Tibial nerve (tissue), 4 donors: ENCODE results near the gene CEP128. TPM values are rescaled to one million over a fixed set of nuclear protein-coding genes. Genes with fewer than 3 reads are reported as not detected.

Experiments
- DNase-seq, 2 donors: peaks; one replicate each; pipeline ENCODE4 v3.0.0-alpha.2; 2019; ENCODE audit warnings: low spot score in 2 of 2
- H3K27ac ChIP-seq, 4 donors: fragments of 200-600 bp; sonication (generic) in 3 of 4; one replicate each; pipeline ENCODE4 v1.5.1; 2017 to 2019; ENCODE audit warnings: mild to moderate bottlenecking in 1 of 4
- H3K27me3 ChIP-seq, 2 donors: fragments of 200-600 bp; sonication (generic) in 1 of 2; one replicate each; pipeline versions ENCODE4 v1.5.1 to v1.6.0; 2017 to 2019
- H3K36me3 ChIP-seq, 3 donors: fragments of 200-600 bp; sonication (generic); one replicate each; pipeline ENCODE4 v1.5.1; 2018 to 2019
- H3K4me1 ChIP-seq, 4 donors: fragments of 200-600 bp; sonication (generic) in 3 of 4; one replicate each; pipeline ENCODE4 v1.5.1; 2017 to 2019
- H3K4me3 ChIP-seq, 4 donors: fragments of 200-600 bp; sonication (generic) in 3 of 4; one replicate each; pipeline ENCODE4 v1.5.1; 2017 to 2019; ENCODE audit warnings: mild to moderate bottlenecking in 1 of 4, moderate library complexity in 1 of 4
- H3K9me3 ChIP-seq, 4 donors: fragments of 200-600 bp; sonication (generic) in 3 of 4; one replicate each; pipeline ENCODE4 v1.5.1; 2017 to 2019
- EP300 ChIP-seq, 2 donors: sonication (generic); formaldehyde crosslinking; IDR thresholded peaks; one replicate each; pipeline ENCODE4 v1.6.1; 2017; ENCODE audit warnings: antibody characterized with exemption in 2 of 2, mild to moderate bottlenecking in 1 of 2
- POLR2A ChIP-seq, 2 donors: fragments of 450-650 bp; IDR thresholded peaks; one replicate each; pipeline ENCODE4 v1.6.1; 2017; ENCODE audit warnings: antibody characterized with exemption in 2 of 2, mild to moderate bottlenecking in 2 of 2, moderate library complexity in 2 of 2
- WGBS, 2 donors: methylation state at CpG; one replicate each; pipeline ENCODE4 v1.1.5; 2018; 5-methylcytosine and 5-hydroxymethylcytosine counted together
- total RNA-seq, 4 donors: library from RNA; depleted of rRNA; stranded (reverse); fragments of >200 nt; gene quantifications; one replicate each; pipeline ENCODE4 v1.1.0, GENCODE V29; 2016
- TF ChIP-seq, protein P1 (sequence below), 5 experiments: fragments of 200-600 bp in 3 of 5; fragments of 450-650 bp in 2 of 5; sonication (generic) in 3 of 5; IDR thresholded peaks; one replicate each; pipeline ENCODE4 v1.5.1; 2016 to 2019; ENCODE audit warnings: antibody characterized with exemption in 5 of 5, mild to moderate bottlenecking in 3 of 5, moderate library complexity in 2 of 5

Gene CEP128
- total RNA-seq, 4 donors from 2014 or later = 7.3 to 13.9 (median 12.5) TPM

GRCh38 chr14:80713076-80713850 lies 228.3 kb downstream of the CEP128 start:
- no peak for DNase-seq
- 67 to 68% methylated on average over 5 of the region's 5 CpGs for WGBS, 2 donors
- Histone ChIP-seq H3K4me1 (no peaks in the 10 kb centered on the region), H3K9me3 (no peaks in the 10 kb centered on the region), H3K27ac (no peak overlapping the region), H3K4me3 (no peak overlapping the region), H3K36me3 (no peaks in the 10 kb centered on the region), H3K27me3 (no peaks in the 10 kb centered on the region)
- TF ChIP-seq EP300 (IDR thresholded peaks at IDR 0.05) = no peak
- TF ChIP-seq, protein P1, sequence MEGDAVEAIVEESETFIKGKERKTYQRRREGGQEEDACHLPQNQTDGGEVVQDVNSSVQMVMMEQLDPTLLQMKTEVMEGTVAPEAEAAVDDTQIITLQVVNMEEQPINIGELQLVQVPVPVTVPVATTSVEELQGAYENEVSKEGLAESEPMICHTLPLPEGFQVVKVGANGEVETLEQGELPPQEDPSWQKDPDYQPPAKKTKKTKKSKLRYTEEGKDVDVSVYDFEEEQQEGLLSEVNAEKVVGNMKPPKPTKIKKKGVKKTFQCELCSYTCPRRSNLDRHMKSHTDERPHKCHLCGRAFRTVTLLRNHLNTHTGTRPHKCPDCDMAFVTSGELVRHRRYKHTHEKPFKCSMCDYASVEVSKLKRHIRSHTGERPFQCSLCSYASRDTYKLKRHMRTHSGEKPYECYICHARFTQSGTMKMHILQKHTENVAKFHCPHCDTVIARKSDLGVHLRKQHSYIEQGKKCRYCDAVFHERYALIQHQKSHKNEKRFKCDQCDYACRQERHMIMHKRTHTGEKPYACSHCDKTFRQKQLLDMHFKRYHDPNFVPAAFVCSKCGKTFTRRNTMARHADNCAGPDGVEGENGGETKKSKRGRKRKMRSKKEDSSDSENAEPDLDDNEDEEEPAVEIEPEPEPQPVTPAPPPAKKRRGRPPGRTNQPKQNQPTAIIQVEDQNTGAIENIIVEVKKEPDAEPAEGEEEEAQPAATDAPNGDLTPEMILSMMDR (IDR thresholded peaks at IDR 0.05) = no peak
- TF ChIP-seq POLR2A (IDR thresholded peaks at IDR 0.05) = no peak

DNA sequence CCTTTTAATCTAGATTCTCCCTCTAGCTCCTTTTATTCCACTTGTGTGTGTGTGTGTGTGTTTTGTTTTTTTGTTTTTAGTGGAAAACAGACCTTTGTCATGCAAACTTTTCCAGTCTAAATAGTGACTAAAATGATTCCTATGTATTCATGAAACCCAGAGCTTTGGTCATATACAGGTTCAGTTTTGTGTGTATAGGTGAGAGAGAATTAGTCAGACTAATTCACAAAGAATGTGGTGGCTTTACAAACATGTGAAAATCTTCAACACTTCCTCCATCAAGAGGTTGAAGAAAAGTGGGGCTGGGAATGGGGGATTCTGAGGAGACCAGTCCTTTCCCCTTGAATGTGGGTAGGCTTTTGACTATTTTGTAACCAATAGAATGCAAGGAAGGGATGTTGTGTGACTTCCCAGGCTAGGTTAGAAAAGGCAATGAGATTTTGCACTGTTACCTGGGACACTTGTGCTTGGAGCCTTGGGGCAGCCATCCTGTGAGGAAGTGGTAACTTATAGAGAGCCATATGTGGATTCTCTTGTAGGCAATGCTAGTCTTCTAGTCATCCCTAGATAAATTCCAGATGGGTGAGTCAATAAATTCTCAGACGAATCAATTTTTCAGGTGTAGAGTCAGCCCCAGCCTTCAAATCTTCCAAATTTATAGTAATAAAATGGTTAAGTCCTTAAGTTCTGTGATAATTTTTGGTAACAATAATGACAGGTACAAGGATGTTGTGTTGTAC lies 236.1 kb downstream of the CEP128 start:
- WGBS, 2 donors = 90 to 95% methylated on average over 1 of the region's 1 CpG
- Histone ChIP-seq H3K9me3 (no peaks in the 10 kb centered on the region), H3K4me1 (no peaks in the 10 kb centered on the region), H3K36me3 (peaks cover 0 to 6% (median 0%) of the 10 kb centered on the region in 3 donors), H3K4me3 (no peak overlapping the region), H3K27me3 (no peaks in the 10 kb centered on the region), H3K27ac (no peak overlapping the region)
- TF ChIP-seq POLR2A (IDR thresholded peaks at IDR 0.05) (no peak), EP300 (IDR thresholded peaks at IDR 0.05) (no peak)
- TF ChIP-seq, protein P1 (IDR thresholded peaks at IDR 0.05) = no peak
- no peak for DNase-seq

- WGBS, 2 donors = 96 to 98% methylated on average over 1 of the region's 1 CpG
- Histone ChIP-seq H3K4me3 (no peak overlapping the region), H3K9me3 (no peaks in the 10 kb centered on the region), H3K36me3 (peaks cover 0 to 3% (median 0%) of the 10 kb centered on the region in 3 donors), H3K4me1 (no peaks in the 10 kb centered on the region), H3K27ac (no peak overlapping the region), H3K27me3 (no peaks in the 10 kb centered on the region)
- DNase-seq = no peak
- TF ChIP-seq, protein P1 (IDR thresholded peaks at IDR 0.05) = no peak
- TF ChIP-seq EP300 (IDR thresholded peaks at IDR 0.05) (no peak), POLR2A (IDR thresholded peaks at IDR 0.05) (no peak)
Measured at GRCh38 chr14:80700601-80701000, 240.9 kb downstream of the CEP128 start.

GRCh38 chr14:80699861-80700260 lies 241.7 kb downstream of the CEP128 start:
- 80 to 91% methylated on average over 4 of the region's 4 CpGs for WGBS, 2 donors
- Histone ChIP-seq H3K4me3 (no peak overlapping the region), H3K36me3 (no peaks in the 10 kb centered on the region), H3K9me3 (no peaks in the 10 kb centered on the region), H3K4me1 (no peaks in the 10 kb centered on the region), H3K27me3 (no peaks in the 10 kb centered on the region), H3K27ac (no peak overlapping the region)
- no peak for DNase-seq
- TF ChIP-seq EP300 (IDR thresholded peaks at IDR 0.05) = no peak
- TF ChIP-seq, protein P1 (IDR thresholded peaks at IDR 0.05) = no peak
- no peak for TF ChIP-seq POLR2A (IDR thresholded peaks at IDR 0.05)

- no peak for DNase-seq
Measured at GRCh38 chr14:80698974-80699373, 242.6 kb downstream of the CEP128 start.

More at GRCh38 chr14:80698974-80699373, 242.6 kb downstream of the CEP128 start:
- Histone ChIP-seq H3K4me3 (no peak overlapping the region), H3K27me3 (no peaks in the 10 kb centered on the region), H3K4me1 (no peaks in the 10 kb centered on the region), H3K36me3 (no peaks in the 10 kb centered on the region), H3K9me3 (no peaks in the 10 kb centered on the region), H3K27ac (no peak overlapping the region)
- 92 to 93% methylated on average over 6 of the region's 6 CpGs for WGBS, 2 donors
- TF ChIP-seq EP300 (IDR thresholded peaks at IDR 0.05) (no peak), POLR2A (IDR thresholded peaks at IDR 0.05) (no peak)
- TF ChIP-seq, protein P1 (IDR thresholded peaks at IDR 0.05) = no peak
